HG02678 (cell line): Measurements from ENCODE around the gene SDHAF4.
"Not testable (repeated sequence)": the region's sequence is repeated elsewhere in the genome, so short reads cannot be mapped to it uniquely, and the experiment has no call there.

Experiments used
- ATAC-seq: cut with Tn5 transposase; IDR thresholded peaks from one replicate; pipeline ENCODE4 v1.9.1; 2021; ENCODE audit warnings: mild to moderate bottlenecking, moderate library complexity; ENCODE audit not compliant: unreplicated experiment

The SDHAF4 gene

DNA sequence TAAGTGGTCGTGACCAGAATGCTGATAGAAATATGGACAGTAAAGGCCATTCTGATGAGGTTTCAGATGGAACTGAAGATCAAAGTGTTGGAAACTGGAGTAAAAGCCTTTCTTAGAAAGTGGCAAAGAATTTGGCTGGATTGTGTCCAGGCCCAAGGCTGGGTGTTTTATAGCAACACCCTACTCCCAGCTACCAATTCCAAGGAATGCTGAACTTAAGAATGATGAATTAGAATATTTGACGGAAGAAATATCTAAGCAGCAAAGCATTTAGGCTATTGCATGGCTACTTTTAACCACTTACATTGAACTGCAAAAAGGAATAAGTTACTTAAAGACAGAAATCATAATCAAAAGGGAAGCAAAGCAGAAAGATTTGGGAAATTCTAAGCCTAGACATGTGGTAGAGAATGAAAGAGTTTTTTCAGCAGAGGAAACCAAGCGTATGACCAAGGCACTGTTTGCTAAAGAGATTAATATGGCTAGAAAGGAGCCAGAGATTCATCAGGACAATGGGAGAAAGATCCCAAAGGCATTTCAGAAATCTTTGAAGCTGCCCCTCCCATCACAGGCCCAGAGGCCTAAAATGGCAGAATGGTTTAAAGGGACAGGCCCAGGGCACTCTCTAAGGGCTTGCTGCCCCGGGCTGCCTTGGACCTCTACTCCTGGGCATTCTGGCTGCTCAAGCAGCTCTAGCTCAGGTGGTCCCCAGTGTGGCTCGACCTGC lies 25.8 kb downstream of the SDHAF4 start:
- ATAC-seq = no peak

DNA sequence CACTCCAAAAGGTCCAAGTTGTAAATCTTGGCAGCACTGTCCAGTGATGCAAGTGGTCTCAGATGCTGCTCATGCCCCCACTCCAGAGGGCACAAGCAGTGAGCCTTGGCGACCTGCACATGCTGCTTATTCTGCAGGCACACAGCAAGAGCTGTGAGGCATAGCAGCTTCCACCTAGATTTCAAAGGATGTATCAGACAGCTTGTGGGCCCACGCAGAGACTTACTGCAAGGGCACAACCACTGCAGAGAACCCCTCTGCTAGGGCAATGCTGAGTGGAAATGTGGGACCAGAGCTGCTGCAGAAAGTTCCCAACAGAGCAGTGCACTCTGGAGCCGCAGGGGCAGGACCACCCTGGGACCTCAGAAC lies 26.4 kb downstream of the SDHAF4 start:
- ATAC-seq = no peak

DNA sequence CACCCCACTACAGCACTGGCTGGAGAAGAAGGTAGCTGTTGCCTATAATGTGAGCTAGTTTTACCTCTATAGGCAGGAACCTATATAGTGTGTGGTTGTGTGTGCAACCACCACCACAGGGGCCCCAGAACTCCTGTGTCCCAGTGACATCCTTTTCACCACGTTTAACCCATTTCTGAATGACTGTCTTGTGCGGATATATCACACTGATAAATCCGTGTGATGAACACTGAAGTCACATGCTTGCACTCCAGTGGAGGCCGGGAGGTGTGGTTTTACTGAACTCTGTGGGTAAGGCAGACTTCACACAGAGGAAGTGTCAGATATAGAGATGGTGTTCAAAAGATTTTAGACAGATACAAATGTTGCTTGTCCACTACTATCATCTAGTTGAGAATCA lies 32.5 kb downstream of the SDHAF4 start:
- no peak for ATAC-seq

DNA sequence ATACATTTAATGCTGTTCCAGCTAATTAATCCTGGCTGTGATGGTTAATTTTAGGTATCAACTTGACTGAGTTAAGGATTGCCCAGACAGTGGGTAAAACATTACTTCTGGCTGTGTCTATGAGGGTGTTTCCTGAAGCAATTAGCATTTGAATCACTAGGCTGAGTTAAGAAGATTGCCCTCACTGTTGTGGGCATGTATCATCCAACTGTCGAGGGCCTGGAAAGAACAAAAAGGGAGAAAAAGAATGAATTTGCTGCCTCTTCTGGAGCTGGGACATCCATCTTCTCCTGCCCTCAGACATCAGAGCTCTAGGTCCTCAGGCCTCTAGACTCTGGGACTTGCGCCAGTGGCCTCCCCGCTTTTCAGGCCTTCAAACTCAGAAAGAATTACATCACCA lies 34.3 kb downstream of the SDHAF4 start:
- ATAC-seq = no peak

DNA sequence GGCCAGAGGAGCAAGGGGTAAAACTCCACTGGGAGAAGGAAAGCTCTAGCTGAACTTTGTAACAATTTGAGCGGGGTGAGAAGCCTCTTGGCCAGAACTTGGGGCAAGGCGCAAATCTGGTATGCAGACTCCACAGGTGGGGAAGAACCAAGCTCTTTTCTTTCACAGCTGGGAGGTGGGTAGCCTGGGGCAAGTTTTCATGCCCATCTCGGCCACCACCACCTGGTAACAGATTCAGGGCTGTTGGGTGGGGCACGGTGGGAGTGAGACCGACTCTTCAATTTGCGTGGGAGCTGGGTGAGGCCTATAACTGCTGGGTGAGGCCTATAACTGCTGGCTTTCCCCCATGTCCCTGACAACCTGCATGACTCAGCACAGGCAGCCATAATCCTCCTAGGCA lies 37.5 kb downstream of the SDHAF4 start:
- no peak for ATAC-seq

DNA sequence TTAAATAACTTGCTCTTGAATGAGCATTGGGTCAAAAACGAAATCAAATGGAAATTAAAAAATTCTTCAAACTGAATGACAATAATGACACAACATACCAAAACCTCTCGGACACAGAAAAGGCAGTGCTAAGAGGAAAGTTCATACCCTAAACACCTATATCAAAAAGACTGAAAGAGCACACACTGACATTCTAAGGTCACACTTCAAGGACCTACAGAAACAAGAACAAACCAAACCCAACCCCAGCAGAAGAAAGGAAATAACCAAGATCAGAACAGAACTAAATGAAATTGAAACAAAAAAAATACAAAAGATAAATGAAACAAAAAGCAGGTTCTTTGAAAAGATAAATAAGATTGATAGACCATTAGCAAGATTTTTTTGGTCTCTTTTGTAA lies 40.6 kb downstream of the SDHAF4 start:
- ATAC-seq = not testable (repeated sequence)

DNA sequence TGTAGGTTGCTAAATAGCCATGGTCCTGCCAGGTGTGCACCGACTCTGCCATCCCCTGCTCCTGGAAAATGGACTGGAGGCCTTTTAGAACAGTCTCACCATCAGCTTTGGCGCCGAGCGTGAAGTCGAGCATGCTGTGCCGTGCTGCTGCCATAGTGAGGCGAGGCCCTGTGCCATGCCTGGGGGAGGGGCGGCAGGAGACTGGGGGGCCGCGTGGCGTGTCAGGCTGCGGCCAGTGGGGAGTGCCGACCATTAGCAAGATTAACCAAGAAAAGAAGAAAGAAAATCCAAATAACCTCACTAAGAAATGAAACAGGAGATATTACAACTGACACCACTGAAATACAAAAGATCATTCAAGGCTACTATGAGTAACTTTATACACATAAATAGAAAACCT lies 42.5 kb downstream of the SDHAF4 start:
- ATAC-seq = not testable (repeated sequence)

DNA sequence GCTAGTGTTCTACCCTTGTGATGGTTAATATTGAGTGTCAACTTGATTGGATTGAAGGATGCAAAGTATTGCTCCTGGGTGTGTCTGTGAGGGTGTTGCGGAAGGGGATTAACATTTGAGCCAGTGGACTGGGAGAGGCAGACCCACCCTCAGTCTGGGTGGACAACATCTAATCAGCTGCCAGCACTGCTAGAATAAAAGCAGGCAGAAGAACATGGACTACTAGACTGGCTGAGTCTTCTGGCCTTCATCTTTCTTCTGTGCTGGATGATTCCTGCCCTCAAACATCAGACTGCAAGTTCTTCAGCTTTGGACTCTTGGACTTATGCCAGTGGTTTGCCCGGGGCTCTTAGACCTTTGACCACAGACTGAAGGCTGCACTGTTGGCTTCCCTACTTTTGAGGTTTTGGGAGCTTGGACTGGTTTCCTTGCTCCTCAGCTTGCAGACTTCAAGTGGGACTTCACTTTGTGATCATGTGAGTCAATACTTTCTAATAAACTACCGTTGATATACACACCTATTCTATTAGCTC lies 50.1 kb downstream of the SDHAF4 start:
- no peak for ATAC-seq

DNA sequence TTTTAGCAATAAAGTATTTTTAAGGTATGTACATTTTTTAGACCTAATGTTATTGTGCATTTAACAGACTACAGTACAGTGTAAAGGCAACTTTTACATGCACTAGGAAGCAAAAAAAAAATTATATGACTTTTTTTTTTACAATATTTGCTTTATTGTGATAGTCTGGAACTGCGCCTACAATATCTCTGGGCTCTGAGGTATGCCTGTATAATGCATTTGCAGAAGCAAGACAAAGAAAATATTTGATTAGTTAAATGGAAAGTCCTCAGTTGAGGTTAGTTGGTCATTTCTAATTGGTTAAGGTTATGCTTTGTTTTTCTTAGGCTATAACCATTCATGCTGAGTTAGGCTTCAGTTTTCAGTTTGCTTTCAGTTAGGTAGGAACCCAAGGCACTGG lies 54.0 kb downstream of the SDHAF4 start:
- ATAC-seq = no peak

DNA sequence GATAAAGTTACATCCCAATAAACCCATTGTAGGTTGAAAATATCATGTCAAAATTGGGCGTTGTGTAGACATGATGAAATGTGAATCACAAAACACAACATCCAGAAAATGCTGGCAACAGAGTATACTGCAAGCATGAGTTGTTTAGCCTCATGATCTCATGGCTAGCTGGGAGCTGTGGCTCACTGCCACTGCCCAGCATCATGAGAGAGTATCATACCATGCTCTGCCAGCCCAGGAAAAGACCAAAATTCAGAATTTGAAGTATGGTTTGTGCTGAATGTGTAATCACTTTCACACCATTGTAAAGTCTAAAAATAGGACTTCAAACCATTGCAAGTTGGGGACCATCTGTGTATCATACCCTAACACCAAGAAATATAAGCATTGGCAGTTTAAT lies 55.7 kb downstream of the SDHAF4 start:
- no peak for ATAC-seq

DNA sequence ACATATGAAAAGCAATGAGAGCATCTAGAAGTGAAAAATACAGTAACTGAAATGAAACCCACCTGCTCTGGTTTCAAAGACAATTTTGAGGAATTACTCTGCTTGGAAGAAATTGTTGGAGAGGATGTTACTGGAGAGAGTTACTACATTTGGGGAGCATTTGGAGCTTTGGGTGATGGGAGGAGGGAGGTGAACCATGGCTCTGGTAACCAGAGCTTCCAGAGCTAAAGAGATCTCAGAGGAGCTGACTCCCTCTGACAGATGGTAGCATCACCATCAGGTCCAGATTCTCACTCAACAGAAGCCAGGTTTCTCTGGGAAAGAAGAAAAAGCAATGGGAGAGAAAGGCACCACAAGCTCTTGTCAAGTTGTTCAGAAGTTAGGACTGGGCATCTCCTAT lies 58.7 kb downstream of the SDHAF4 start:
- ATAC-seq = no peak

DNA sequence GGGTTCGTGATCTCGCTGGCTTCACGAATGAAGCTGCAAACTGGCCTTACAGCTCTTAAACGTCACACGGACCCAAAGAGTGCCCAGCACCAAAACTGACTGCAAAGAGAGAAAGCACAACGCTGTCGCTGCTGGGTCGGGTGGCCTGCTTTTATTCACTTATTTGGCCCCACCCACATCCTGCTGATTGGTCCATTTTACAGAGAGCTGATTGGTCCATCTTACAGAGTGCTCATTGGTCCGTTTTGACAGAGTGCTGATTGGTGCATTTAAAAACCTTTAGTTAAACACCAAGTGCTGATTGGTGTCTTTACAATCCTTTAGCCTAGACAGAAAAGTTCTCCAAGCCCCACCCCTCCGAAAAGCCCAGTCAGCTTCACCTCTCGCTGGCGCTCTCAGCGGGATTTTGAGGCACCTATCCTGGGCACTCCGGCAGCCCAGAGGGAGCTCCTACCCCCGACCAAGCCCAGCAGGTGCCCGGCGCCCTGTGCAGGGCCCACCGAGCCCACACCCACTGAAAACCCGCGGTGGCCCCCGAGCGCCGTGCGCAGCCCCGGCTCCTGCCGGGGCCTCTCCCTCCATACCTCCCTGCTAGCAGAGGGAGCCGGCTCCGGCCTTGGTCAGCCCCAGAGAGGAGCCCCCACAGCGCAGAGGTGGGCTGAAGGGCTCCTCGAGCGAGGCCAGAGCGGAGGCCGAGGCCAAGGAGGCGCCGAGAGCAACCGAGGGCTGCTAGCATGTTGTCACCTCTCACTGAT lies 60.9 kb downstream of the SDHAF4 start:
- ATAC-seq = no peak

DNA sequence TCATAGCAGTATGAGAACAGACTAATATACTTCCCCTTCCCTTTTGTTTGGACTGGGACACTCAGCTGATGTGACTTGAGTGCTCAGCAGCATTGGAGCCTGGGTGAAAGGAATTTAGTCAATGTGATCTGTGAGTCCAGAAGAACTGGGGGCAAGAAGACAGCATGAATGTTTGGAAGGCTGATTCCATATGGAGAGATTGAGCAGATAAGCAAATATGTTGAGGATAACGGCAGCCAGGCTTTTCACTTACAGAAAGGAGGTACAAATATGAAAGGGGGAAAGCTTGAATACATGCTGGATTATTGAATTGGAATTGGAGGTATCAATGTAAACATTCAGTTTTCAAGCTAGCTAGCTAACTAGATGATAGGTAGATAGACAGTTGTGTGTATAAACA lies 63.2 kb downstream of the SDHAF4 start:
- ATAC-seq = no peak

DNA sequence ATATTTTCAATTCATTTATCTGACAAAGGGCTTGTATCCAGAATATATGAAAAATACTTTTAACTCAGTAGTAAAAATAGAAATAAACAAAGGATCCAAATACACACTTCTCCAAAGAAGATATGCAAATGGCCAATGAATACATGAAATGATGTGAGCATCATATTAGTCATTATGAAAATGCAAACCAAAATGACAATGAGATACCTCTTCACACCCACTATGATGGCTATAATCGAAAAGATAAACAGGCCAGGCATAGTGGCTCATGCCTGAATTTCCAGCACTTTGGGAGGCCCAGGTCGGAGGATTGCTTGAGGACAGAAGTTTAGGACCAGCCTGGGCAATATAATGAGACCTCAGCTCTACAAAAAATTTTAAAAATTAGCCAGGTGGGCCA lies 67.1 kb downstream of the SDHAF4 start:
- no peak for ATAC-seq

DNA sequence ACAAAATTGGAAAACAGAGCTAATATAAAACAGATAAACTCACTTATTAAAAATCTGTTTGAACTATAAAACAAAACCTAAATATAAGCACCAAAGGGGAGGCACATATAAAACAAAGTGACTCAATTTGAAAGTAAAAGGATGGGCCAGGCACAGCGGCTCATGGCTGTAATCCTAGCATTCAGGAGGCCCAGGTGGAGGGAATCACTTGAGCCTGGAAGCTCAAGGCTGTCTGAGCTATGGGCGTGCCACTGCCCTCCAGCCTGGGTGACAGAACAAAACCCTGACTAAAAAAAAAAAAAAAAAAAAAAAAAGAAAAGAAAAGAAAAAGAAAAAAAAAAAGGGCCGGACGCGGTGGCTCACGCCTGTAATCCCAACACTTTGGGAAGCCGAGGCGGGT lies 69.9 kb downstream of the SDHAF4 start:
- no peak for ATAC-seq

DNA sequence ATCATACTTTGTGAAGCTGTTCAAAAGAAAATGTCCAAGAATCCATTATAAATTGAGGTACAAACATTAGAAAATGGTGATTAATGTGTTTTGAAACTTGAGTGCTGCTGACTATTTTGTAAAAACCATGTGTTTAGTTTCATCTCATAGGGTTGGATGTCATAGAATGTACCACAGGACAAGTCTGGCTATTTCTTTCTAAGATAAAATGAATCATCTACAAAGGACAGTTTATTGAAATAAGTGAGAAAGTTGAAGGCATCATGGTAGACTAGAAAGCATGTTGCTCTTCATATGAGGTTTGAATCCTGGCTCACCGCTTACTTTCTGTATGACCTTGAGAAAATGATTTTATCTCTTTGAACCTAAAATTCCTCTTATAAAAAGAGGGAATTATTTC lies 71.7 kb downstream of the SDHAF4 start:
- no peak for ATAC-seq
